GM12874 (cell line): ENCODE results near the gene RMND1.

Experiments used
- TF ChIP-seq, protein P1 (sequence below): IDR thresholded peaks from 2 replicates; pipeline ENCODE4 v1.5.1; 2011; ENCODE audit warnings: low read depth, mild to moderate bottlenecking, control low read depth, low read length, moderate library complexity; ENCODE audit not compliant: insufficient read depth

RMND1 gene

DNA sequence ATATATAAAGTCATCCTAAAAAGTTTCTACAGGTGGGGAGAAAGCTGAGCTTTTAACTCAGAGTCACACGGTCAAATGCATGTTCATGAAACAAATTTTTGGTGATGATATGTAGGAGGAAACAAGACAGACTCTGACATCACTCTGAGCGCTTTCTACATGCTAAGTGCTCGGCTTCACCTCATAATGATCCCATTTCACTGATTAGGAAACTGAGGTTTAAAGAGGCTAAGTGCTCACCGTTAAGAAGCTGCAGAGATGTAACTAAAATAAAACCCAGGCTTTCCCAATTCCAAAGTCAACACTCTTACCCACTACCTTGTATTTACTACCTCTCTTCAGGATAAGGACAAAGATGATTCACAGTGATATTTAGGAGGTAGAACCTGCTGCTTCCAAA lies 4.7 kb downstream of the RMND1 start:
- TF ChIP-seq, protein P1, sequence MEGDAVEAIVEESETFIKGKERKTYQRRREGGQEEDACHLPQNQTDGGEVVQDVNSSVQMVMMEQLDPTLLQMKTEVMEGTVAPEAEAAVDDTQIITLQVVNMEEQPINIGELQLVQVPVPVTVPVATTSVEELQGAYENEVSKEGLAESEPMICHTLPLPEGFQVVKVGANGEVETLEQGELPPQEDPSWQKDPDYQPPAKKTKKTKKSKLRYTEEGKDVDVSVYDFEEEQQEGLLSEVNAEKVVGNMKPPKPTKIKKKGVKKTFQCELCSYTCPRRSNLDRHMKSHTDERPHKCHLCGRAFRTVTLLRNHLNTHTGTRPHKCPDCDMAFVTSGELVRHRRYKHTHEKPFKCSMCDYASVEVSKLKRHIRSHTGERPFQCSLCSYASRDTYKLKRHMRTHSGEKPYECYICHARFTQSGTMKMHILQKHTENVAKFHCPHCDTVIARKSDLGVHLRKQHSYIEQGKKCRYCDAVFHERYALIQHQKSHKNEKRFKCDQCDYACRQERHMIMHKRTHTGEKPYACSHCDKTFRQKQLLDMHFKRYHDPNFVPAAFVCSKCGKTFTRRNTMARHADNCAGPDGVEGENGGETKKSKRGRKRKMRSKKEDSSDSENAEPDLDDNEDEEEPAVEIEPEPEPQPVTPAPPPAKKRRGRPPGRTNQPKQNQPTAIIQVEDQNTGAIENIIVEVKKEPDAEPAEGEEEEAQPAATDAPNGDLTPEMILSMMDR: no peak

DNA sequence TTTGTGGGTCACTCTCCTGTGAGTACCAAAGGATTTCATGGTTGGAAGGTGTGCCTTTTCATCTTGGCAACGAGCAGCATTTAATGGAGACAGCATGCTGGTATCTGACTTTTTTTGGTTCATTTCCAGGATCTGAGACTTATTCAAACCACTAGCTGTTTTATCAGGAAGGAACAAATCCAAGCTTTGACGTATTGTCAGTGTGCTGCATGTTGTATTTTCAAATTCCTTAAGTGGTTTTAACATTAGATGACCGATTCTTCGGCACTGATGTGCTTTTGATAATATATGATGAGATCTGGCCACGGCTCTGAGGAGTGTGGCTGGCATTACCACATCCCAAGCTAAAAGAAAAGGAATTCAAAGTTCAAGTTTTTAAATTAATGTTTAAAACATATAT lies 6.4 kb downstream of the RMND1 start:
- TF ChIP-seq, protein P1: no peak

DNA sequence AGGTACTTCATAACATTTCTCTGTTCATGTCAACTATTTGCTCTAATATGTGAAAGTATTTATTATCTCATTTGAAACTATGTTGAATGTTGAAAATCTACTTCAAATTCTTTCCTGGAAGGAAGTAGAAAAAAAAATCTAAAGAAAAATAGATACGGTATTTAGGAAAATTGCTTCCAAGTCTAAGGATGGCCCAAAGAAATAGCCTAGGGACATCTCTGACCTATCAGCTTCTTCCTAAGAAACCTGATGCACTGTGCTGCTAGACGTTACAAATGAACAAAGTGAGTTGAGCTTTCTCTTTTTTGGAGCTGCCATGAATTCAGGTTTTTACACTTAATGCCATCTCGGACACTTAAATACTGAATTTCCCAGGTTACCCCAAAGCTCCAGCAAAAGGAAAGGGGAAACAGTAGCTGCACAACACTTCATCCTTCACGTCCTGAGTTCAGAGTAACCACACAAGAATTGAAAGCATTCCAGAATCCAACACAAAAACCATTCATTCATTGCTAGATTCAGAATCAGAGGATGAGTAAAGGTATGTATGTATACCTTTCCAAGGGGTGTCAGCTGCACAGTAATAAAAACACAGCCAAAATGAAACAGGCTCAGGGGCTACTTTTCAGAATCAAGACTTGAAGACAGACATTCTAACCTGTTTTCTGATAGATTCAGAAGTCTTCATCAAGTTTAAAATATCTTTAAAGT lies 7.9 kb downstream of the RMND1 start:
- TF ChIP-seq, protein P1: no peak

DNA sequence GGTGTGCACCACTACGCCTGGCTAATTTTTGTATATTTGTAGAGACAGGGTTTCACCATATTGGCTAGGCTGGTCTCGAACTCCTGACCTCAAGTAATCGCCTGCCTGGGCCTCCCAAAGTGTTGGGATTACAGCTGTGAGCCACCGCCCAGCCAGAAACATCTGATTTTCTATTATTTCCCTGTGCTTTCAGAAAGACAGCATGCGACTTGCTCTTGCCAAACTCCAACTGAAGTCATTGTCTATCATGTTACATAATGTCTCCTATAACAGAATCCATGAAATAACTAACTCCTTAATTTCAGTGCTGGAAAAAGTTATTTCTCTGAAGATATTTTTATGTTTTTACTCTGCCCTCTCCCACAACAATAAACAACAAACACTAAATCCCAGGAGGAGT lies 8.5 kb downstream of the RMND1 start:
- TF ChIP-seq, protein P1: no peak

DNA sequence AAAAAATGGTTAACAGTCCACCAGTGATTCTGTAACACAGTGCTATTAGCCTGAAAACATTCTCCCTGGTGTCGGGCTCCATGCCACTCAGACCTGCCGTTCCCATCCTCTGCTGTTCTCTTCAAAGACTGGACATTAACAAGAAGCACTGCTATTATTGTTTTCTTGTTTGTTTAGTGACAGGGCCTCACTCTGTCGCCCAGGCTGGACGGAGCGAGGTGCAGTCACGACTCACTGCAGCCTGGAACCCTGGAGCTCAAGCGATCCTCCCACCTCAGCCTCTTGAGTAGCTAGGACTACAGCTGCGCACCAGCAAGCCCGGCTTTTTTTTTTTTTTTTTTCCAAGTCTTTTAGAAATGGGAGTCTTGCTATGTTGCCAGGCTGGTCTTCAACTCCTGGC lies 9.6 kb downstream of the RMND1 start:
- TF ChIP-seq, protein P1: no peak

DNA sequence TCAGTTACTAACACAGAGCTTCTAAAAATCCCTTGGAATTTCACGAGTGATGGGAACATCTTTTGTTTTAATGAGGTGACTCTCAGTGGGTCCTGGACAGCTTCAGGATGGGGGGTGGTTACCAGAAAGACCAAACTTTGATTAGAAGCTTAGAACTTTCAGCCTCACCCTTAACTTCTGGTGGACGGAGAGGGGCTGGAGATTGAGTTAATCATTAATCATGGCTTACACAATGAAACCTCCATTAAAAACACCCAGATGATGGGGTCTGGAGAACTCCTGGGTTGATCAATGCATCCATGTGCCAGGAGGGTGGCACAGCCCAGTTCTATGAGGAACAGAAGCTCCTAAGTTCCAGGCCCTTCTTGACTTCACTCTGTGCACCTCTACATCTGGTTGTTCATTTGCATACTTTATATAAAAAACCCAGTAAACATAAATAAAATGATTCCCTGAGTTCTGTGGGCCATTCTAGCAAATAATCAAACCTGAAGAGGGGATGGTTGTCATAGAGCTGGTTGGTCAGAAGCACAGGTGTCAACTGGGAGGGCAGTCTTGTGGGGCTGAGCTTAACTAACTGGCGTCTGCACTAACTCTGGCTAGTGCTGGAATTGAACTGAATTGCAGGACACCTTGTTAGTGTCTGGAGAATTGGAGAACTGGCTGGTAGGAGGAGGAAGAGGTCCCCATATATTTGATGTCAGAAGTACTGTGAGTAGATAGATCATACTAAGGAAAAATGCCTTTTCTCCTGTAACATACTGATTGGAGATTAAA lies 10.3 kb downstream of the RMND1 start:
- TF ChIP-seq, protein P1: no peak

DNA sequence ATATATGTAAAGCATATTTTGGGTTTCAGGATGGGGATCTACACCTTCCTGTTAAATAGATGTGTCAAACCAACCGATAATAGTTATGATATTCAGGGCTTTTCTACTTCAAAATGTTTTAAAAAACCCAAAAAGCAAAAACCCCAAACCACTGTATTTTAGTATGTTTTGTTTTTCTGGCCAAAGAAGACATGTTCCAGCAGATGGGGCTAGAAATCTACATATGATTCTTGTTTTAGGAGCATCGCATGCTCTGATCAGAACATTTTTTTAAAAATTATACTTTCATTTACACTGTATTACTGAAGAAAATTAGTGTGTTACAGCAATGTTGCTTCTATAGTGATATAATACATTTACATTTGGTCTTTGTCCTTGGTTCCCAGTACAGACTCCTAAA lies 11.0 kb downstream of the RMND1 start:
- TF ChIP-seq, protein P1: peak; percentile 14; the same call in 1 of the 2 replicates
